ENCODE data around the gene DDX25.

Gene DDX25

DNA sequence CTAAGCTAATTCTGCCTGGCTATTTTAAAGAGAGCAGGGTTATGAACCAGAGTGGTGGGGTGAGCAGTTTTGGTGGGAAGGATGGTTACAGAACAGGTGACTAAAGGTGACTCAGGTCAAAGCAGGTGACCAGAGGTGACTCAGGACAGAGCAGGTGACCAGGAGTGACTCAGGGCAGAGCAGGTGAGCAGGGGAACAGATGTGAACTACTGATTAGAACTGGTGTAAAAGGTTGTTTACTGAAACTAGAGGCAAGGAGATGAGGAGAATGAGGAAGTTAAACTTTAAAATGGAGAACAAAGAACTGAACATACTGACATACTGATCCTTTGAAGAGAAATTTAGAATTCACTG is 32.2 kb upstream of the DDX25 start:
- TF ChIP-seq, protein P1, sequence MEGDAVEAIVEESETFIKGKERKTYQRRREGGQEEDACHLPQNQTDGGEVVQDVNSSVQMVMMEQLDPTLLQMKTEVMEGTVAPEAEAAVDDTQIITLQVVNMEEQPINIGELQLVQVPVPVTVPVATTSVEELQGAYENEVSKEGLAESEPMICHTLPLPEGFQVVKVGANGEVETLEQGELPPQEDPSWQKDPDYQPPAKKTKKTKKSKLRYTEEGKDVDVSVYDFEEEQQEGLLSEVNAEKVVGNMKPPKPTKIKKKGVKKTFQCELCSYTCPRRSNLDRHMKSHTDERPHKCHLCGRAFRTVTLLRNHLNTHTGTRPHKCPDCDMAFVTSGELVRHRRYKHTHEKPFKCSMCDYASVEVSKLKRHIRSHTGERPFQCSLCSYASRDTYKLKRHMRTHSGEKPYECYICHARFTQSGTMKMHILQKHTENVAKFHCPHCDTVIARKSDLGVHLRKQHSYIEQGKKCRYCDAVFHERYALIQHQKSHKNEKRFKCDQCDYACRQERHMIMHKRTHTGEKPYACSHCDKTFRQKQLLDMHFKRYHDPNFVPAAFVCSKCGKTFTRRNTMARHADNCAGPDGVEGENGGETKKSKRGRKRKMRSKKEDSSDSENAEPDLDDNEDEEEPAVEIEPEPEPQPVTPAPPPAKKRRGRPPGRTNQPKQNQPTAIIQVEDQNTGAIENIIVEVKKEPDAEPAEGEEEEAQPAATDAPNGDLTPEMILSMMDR (IDR thresholded peaks at IDR 0.05), result no peak
- Histone ChIP-seq H3K4me1 (no peaks in the 10 kb centered on the region), H3K9me3 (ENCODE audit: control insufficient read depth, low read length) (no peaks in the 10 kb centered on the region), H3K4me3 (ENCODE audit: low read depth, low read length) (no peak overlapping the region), H2AFZ (no peak overlapping the region), H3K36me3 (ENCODE audit: control insufficient read depth, insufficient read depth, low read length) (no peaks in the 10 kb centered on the region), H3K9ac (no peak overlapping the region), H3K79me2 (no peaks in the 10 kb centered on the region), H3K27me3 (ENCODE audit: control insufficient read depth, insufficient read depth, low read length) (no peaks in the 10 kb centered on the region), H3K27ac (no peak overlapping the region), H3K4me2 (ENCODE audit: low read length) (no peak overlapping the region)

DNA sequence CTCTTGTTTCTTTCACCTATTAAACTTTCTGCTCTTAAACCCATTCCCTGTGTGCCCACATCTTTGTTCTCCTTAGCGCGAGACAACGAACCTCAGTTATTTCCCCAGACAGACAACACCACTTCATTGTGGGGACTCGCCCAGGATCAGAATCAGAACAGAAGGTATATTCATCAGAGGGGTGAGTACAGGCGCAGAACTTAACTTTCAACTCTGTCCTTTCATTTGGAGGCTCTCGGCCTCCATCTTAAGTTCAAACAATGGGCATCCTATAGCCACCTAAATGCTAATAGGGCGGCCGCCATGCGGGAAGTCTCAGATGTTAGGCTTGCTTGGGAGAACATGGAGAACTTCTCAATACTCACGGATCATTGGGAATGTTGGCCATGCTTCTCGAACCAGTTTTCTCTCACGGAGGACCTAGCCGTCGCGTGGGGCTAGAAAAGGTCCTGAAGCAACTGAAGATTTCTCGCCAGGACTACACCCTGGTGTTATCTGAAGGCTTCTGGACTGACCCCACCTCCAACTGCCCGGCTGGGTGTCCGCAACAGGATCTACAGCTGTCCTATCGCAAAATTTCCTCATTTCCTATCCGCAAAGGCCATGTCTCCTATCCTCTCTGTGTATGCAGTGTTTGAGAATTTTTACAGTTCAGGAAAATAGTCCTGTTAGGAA is 30.3 kb upstream of the DDX25 start:
- H3K4me1 ChIP-seq, result no peaks in the 10 kb centered on the region
- no peak overlapping the region for H3K9ac ChIP-seq
- no peak overlapping the region for H3K4me3 ChIP-seq (ENCODE audit: low read depth, low read length)
- H3K36me3 ChIP-seq (ENCODE audit: control insufficient read depth, insufficient read depth, low read length), result no peaks in the 10 kb centered on the region
- no peak overlapping the region for H2AFZ ChIP-seq
- no peaks in the 10 kb centered on the region for H3K27me3 ChIP-seq (ENCODE audit: control insufficient read depth, insufficient read depth, low read length)
- H3K27ac ChIP-seq, result no peak overlapping the region
- TF ChIP-seq, protein P1 (IDR thresholded peaks at IDR 0.05), result no peak
- no peaks in the 10 kb centered on the region for H3K79me2 ChIP-seq
- no peaks in the 10 kb centered on the region for H3K9me3 ChIP-seq (ENCODE audit: control insufficient read depth, low read length)
- H3K4me2 ChIP-seq (ENCODE audit: low read length), result no peak overlapping the region

DNA sequence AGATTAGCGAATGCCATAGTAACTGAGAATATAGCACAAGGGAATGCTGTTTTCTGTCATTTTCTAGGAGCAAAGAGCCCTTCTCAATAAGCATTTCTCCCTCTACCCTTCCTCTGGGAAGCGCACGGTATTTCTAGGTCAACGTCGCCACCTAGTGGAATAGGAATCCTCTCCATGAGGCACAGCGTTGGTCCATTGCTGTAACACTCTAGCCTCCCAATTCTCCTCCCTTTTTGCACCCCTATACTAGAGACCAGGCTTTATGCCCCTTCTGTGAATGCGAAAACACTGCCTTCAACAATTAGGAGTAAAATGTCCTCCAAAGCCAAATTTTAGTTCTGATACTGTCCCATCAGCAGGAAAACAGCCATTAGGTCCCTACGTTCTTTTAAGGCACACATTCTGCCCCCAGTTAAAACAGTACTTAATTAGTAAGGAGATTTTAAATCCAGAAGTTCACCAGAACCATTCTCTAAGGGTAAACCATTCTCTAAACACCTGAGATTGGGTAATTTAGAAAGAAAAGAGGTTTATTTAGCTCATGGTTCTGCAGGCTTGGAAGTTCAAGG is 29.7 kb upstream of the DDX25 start:
- Histone ChIP-seq H3K9ac (no peak overlapping the region), H2AFZ (no peak overlapping the region), H3K27ac (no peak overlapping the region), H3K36me3 (ENCODE audit: control insufficient read depth, insufficient read depth, low read length) (no peaks in the 10 kb centered on the region), H3K4me2 (ENCODE audit: low read length) (no peak overlapping the region), H3K27me3 (ENCODE audit: control insufficient read depth, insufficient read depth, low read length) (no peaks in the 10 kb centered on the region), H3K4me3 (ENCODE audit: low read depth, low read length) (no peak overlapping the region), H3K9me3 (ENCODE audit: control insufficient read depth, low read length) (no peaks in the 10 kb centered on the region), H3K79me2 (no peaks in the 10 kb centered on the region), H3K4me1 (no peaks in the 10 kb centered on the region)
- TF ChIP-seq, protein P1 (IDR thresholded peaks at IDR 0.05), result peak; percentile 49

DNA sequence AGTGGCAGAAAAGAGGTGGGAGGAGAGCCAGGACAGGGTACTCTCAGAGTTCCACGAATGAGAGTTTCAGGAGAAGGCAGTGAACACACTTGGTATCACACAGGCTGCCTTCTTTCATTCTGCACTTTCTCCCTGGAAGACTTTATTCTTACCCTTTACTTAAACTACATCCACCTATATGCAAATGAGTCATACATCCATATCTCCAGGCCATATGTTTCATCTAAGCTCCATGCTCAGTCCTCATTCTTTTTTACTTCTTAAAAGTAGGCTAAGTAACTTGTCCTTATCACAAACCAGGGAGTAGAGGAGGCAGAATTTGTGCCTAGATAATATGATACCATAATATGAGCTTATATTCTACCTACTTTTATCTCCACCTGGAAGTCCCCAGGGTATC is 23.0 kb upstream of the DDX25 start:
- TF ChIP-seq, protein P1 (IDR thresholded peaks at IDR 0.05), result no peak
- Histone ChIP-seq H3K4me1 (no peaks in the 10 kb centered on the region), H2AFZ (no peak overlapping the region), H3K4me3 (ENCODE audit: low read depth, low read length) (no peak overlapping the region), H3K27me3 (ENCODE audit: control insufficient read depth, insufficient read depth, low read length) (no peaks in the 10 kb centered on the region), H3K36me3 (ENCODE audit: control insufficient read depth, insufficient read depth, low read length) (no peaks in the 10 kb centered on the region), H3K9me3 (ENCODE audit: control insufficient read depth, low read length) (no peaks in the 10 kb centered on the region), H3K9ac (no peak overlapping the region), H3K4me2 (ENCODE audit: low read length) (no peak overlapping the region), H3K27ac (no peak overlapping the region), H3K79me2 (no peaks in the 10 kb centered on the region)

DNA sequence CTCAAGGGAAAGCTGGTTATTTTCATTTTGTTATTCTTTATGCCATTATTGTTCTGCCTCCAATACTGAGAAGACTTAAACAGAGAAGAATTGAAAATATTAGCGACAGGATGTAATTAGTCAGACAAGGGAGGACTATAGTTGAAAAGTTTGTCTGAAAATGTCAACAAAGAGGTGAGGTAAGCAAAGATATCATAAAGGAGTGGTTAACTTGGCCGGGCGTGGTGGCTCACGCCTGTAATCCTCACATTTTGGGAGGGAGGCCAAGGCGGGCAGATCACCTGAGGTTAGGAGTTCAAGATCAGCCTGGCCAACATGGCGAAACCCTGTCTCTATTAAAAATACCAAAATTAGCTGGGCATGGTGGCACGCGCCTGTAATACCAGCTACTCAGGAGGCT is 20.9 kb upstream of the DDX25 start:
- H3K9ac ChIP-seq, result no peak overlapping the region
- no peaks in the 10 kb centered on the region for H3K79me2 ChIP-seq
- H3K4me2 ChIP-seq (ENCODE audit: low read length), result no peak overlapping the region
- no peaks in the 10 kb centered on the region for H3K27me3 ChIP-seq (ENCODE audit: control insufficient read depth, insufficient read depth, low read length)
- no peak overlapping the region for H3K27ac ChIP-seq
- no peak overlapping the region for H2AFZ ChIP-seq
- no peaks in the 10 kb centered on the region for H3K36me3 ChIP-seq (ENCODE audit: control insufficient read depth, insufficient read depth, low read length)
- TF ChIP-seq, protein P1 (IDR thresholded peaks at IDR 0.05), result no peak
- H3K9me3 ChIP-seq (ENCODE audit: control insufficient read depth, low read length), result no peaks in the 10 kb centered on the region
- H3K4me3 ChIP-seq (ENCODE audit: low read depth, low read length), result no peak overlapping the region
- H3K4me1 ChIP-seq, result no peaks in the 10 kb centered on the region

Measured in parathyroid adenoma (tissue), 2 donors.